Liver (tissue), 9 donors: ENCODE results near the gene NGFR. TPM values are rescaled to one million over a fixed set of nuclear protein-coding genes. Genes with fewer than 3 reads are reported as not detected.

Experiments
- DNase-seq: peaks from one replicate; pipeline ENCODE4 v3.0.0-alpha.2; 2017; ENCODE audit warnings: low spot score
- H3K27ac ChIP-seq, 2 donors: one replicate each; pipeline ENCODE4 v1.7.0; 2013; ENCODE audit warnings: inconsistent platforms in 2 of 2, low read length in 2 of 2, control low read depth in 1 of 2, low read depth in 1 of 2, mild to moderate bottlenecking in 1 of 2
- H3K27me3 ChIP-seq, 4 donors: one replicate each; pipeline versions ENCODE4 v1.6.1 to v1.7.0; 2013; ENCODE audit warnings: low read length in 3 of 4, inconsistent platforms in 1 of 4, mild to moderate bottlenecking in 1 of 4, moderate library complexity in 1 of 4; ENCODE audit not compliant: control insufficient read depth in 4 of 4, insufficient read depth in 4 of 4
- H3K36me3 ChIP-seq, 4 donors: one replicate each; pipeline versions ENCODE4 v1.6.1 to v1.7.0; 2013; ENCODE audit warnings: low read length in 3 of 4, mild to moderate bottlenecking in 3 of 4, low read depth in 1 of 4, moderate library complexity in 1 of 4; ENCODE audit not compliant: control insufficient read depth in 4 of 4, insufficient read depth in 3 of 4
- H3K4me1 ChIP-seq, 4 donors: one replicate each; pipeline versions ENCODE4 v1.6.1 to v1.7.0; 2013; ENCODE audit warnings: low read length in 3 of 4, mild to moderate bottlenecking in 3 of 4, moderate library complexity in 1 of 4; ENCODE audit not compliant: control insufficient read depth in 4 of 4, insufficient read depth in 4 of 4
- H3K4me3 ChIP-seq, 3 donors: one replicate each; pipeline versions ENCODE4 v1.6.1 to v1.7.0; 2013; ENCODE audit warnings: low read length in 3 of 3, control low read depth in 1 of 3, low read depth in 1 of 3, mild to moderate bottlenecking in 1 of 3
- H3K9ac ChIP-seq, 2 donors: one replicate each; pipeline ENCODE4 v1.7.0; 2013; ENCODE audit warnings: low read length in 2 of 2, mild to moderate bottlenecking in 2 of 2, moderate library complexity in 2 of 2, control low read depth in 1 of 2, low read depth in 1 of 2
- H3K9me3 ChIP-seq, 4 donors: one replicate each; pipeline versions ENCODE4 v1.6.1 to v1.7.0; 2013; ENCODE audit warnings: low read length in 3 of 4; ENCODE audit not compliant: control insufficient read depth in 4 of 4
- ATF3 ChIP-seq: IDR thresholded peaks from 2 replicates; pipeline ENCODE4 v1.6.1; 2016; ENCODE audit warnings: antibody characterized with exemption
- CTCF ChIP-seq: fragments of 150-350 bp; IDR thresholded peaks from 2 replicates; pipeline ENCODE4 v1.5.1; 2017; ENCODE audit warnings: improper control_type of control experiment, low read depth, low read length; ENCODE audit not compliant: missing input control
- EGR1 ChIP-seq, 2 donors: IDR thresholded peaks; 2 replicates each; pipeline ENCODE4 v1.6.1; 2016 to 2018; ENCODE audit warnings: antibody characterized with exemption in 2 of 2, low read depth in 2 of 2
- FOXA1 ChIP-seq: IDR thresholded peaks from 2 replicates; pipeline ENCODE4 v1.6.1; 2016; ENCODE audit warnings: antibody characterized with exemption
- FOXA2 ChIP-seq: IDR thresholded peaks from 2 replicates; pipeline ENCODE4 v1.6.1; 2016; ENCODE audit warnings: antibody characterized with exemption
- GABPA ChIP-seq, 2 donors: IDR thresholded peaks in 1 of 2; conservative IDR thresholded peaks in 1 of 2; 2 replicates each; pipeline ENCODE4 v1.6.1; 2016; ENCODE audit warnings: antibody characterized with exemption in 2 of 2, mild to moderate bottlenecking in 1 of 2, moderate library complexity in 1 of 2
- HNF4A ChIP-seq, 2 donors: conservative IDR thresholded peaks; 2 replicates each; pipeline ENCODE4 v1.6.1; 2016; ENCODE audit warnings: antibody characterized with exemption in 2 of 2, mild to moderate bottlenecking in 2 of 2
- HNF4G ChIP-seq: IDR thresholded peaks from 2 replicates; pipeline ENCODE4 v1.6.1; 2016; ENCODE audit warnings: antibody characterized with exemption
- JUND ChIP-seq, 2 donors: IDR thresholded peaks; 2 replicates each; pipeline ENCODE4 v1.6.1; 2016; ENCODE audit warnings: antibody characterized with exemption in 2 of 2
- MAX ChIP-seq: IDR thresholded peaks from 2 replicates; pipeline ENCODE4 v1.6.1; 2016; ENCODE audit warnings: antibody characterized with exemption
- NR2F2 ChIP-seq: IDR thresholded peaks from 2 replicates; pipeline ENCODE4 v1.6.1; 2016; ENCODE audit warnings: antibody characterized with exemption
- RAD21 ChIP-seq, 2 donors: IDR thresholded peaks; 2 replicates each; pipeline ENCODE4 v1.6.1; 2016; ENCODE audit warnings: antibody characterized with exemption in 2 of 2, mild to moderate bottlenecking in 2 of 2
- REST ChIP-seq: IDR thresholded peaks from 2 replicates; pipeline ENCODE4 v1.6.1; 2016; ENCODE audit warnings: antibody characterized with exemption, mild to moderate bottlenecking
- RXRA ChIP-seq, 2 donors: IDR thresholded peaks; 2 replicates each; pipeline ENCODE4 v1.6.1; 2017 to 2018; ENCODE audit warnings: antibody characterized with exemption in 2 of 2, mild to moderate bottlenecking in 1 of 2
- SP1 ChIP-seq: IDR thresholded peaks from 2 replicates; pipeline ENCODE4 v1.6.1; 2018; ENCODE audit warnings: antibody characterized with exemption, mild to moderate bottlenecking
- TAF1 ChIP-seq: conservative IDR thresholded peaks from 2 replicates; pipeline ENCODE4 v1.6.1; 2016; ENCODE audit warnings: antibody characterized with exemption, mild to moderate bottlenecking
- YY1 ChIP-seq: IDR thresholded peaks from 2 replicates; pipeline ENCODE4 v1.6.1; 2016; ENCODE audit warnings: antibody characterized with exemption, mild to moderate bottlenecking
- ZBTB33 ChIP-seq: IDR thresholded peaks from 2 replicates; pipeline ENCODE4 v1.6.1; 2016; ENCODE audit warnings: antibody characterized with exemption
- WGBS: extraction: QIAGEN DNeasy Blood & Tissue Kit; methylation state at CpG from one replicate; pipeline ENCODE4 v1.1.7; 2013; 5-methylcytosine and 5-hydroxymethylcytosine counted together
- polyA plus RNA-seq, 2 donors: library from polyadenylated mRNA; stranded (reverse) in 1 of 2; unstranded in 1 of 2; fragments of 200-250 nt in 1 of 2; fragments of >200 nt in 1 of 2; fragmentation: Nextera tagmentation in 1 of 2; extraction: Ambion mirVana in 1 of 2; gene quantifications; one replicate each; pipeline versions ENCODE4 v1.2.1 to v1.2.3, GENCODE V29; 2013 to 2015
- total RNA-seq, 2 donors: library from RNA; depleted of rRNA; stranded (reverse); fragments of >200 nt; gene quantifications; one replicate each; pipeline ENCODE4 v1.2.3, GENCODE V29; 2014
- donor health status: healthy.
- donor health status: healthy.
- donor health status: healthy.
- donor health status: healthy.
- donor health status: healthy.

Gene NGFR
- total and polyA plus RNA-seq, 4 donors, result 6.9 to 11.0 (median 10.5) TPM

- 63% methylated on average over 1 of the region's 1 CpG for WGBS
- H3K27me3 ChIP-seq, result peaks cover 0 to 3% (median 1%) of the 10 kb centered on the region in 4 donors
- no peak for TF ChIP-seq ZBTB33
- TF ChIP-seq REST, result no peak
- no peak for TF ChIP-seq CTCF
- no peak for TF ChIP-seq JUND (IDR thresholded peaks at IDR 0.05)
- TF ChIP-seq EGR1 (IDR thresholded peaks at IDR 0.05; ENCODE audit: low read depth in 2 of 2), result no peak
- no peak for TF ChIP-seq YY1
- TF ChIP-seq RXRA (IDR thresholded peaks at IDR 0.05), result no peak
- no peak for TF ChIP-seq FOXA2
- TF ChIP-seq HNF4G, result no peak
- TF ChIP-seq SP1, result no peak
These were observed 28.7 kb upstream of the NGFR start for GRCh38 chr17:49466436-49466835.

GRCh38 chr17:49467175-49467574, 27.9 kb upstream of the NGFR start:
- TF ChIP-seq HNF4A (conservative IDR thresholded peaks at IDR 0.05) (no peak), TAF1 (no peak), EGR1 (IDR thresholded peaks at IDR 0.05; ENCODE audit: low read depth in 2 of 2) (no peak), ZBTB33 (no peak), NR2F2 (no peak), REST (no peak), MAX (no peak), FOXA1 (no peak), JUND (IDR thresholded peaks at IDR 0.05) (no peak), SP1 (no peak), RAD21 (IDR thresholded peaks at IDR 0.05) (no peak), YY1 (no peak), RXRA (IDR thresholded peaks at IDR 0.05) (no peak), ATF3 (no peak), HNF4G (no peak), GABPA (IDR thresholded peaks at IDR 0.05 in 1 of 2, conservative IDR thresholded peaks at IDR 0.05 in 1 of 2) (no peak), FOXA2 (no peak)
- Histone ChIP-seq H3K27me3 (peaks cover 0 to 3% (median 1%) of the 10 kb centered on the region in 4 donors), H3K9ac (no peak overlapping the region), H3K4me3 (no peak overlapping the region), H3K4me1 (no peaks in the 10 kb centered on the region), H3K9me3 (peaks cover 0 to 8% (median under 1%) of the 10 kb centered on the region in 4 donors), H3K36me3 (no peaks in the 10 kb centered on the region), H3K27ac (no peak overlapping the region)
- no peak for DNase-seq
- WGBS, result 91% methylated on average over 1 of the region's 1 CpG

More at GRCh38 chr17:49466436-49466835, 28.7 kb upstream of the NGFR start:
- H3K36me3 ChIP-seq, result no peaks in the 10 kb centered on the region
- H3K4me3 ChIP-seq, result no peak overlapping the region
- no peaks in the 10 kb centered on the region for H3K4me1 ChIP-seq
- H3K9ac ChIP-seq, result no peak overlapping the region
- H3K27ac ChIP-seq, result no peak overlapping the region
- no peak for DNase-seq
- peaks cover 0 to 8% (median under 1%) of the 10 kb centered on the region in 4 donors for H3K9me3 ChIP-seq
